Hepatocyte (in vitro differentiated cells): ENCODE results near the gene RCBTB1.

Source experiments
- CTCF ChIP-seq: fragments of 200-600 bp; sonication (generic); IDR thresholded peaks from 2 replicates; pipeline ENCODE4 v1.5.1; 2016; ENCODE audit warnings: antibody characterized with exemption, mild to moderate bottlenecking; ENCODE audit not compliant: poor library complexity
- EZH2 ChIP-seq: fragments of 200-600 bp; sonication (generic); IDR thresholded peaks from 2 replicates; pipeline ENCODE4 v1.6.1; 2016; ENCODE audit warnings: antibody characterized with exemption, mild to moderate bottlenecking, borderline replicate concordance
- EZH2phosphoT487 ChIP-seq: fragments of 200-600 bp; sonication (generic); IDR thresholded peaks from one replicate; pipeline ENCODE4 v1.6.1; 2018; ENCODE audit warnings: antibody characterized with exemption, mild to moderate bottlenecking, low read depth, moderate library complexity; ENCODE audit not compliant: unreplicated experiment, severe bottlenecking

GRCh38 chr13:49567491-49567890, 17.9 kb downstream of the RCBTB1 start:
- TF ChIP-seq EZH2 (no peak), CTCF (no peak), EZH2phosphoT487 (no peak)
